Uterus (tissue), 4 donors: Measurements from ENCODE around the gene FABP7. TPM values are rescaled to one million over a fixed set of nuclear protein-coding genes. Genes with fewer than 3 reads are reported as not detected.

Experiments
- DNase-seq, 2 donors: peaks; one replicate each; pipeline ENCODE4 v3.0.0-alpha.2; 2019 to 2020
- H3K27ac ChIP-seq, 2 donors: fragments of 200-600 bp; sonication (generic); 1 replicate in 1 of 2; 2 replicates in 1 of 2; pipeline ENCODE4 v1.5.1; 2016 to 2018
- H3K27me3 ChIP-seq, 2 donors: fragments of 200-600 bp; sonication (generic); one replicate each; pipeline ENCODE4 v1.5.1; 2018 to 2019; ENCODE audit warnings: control low read depth in 1 of 2
- H3K36me3 ChIP-seq, 2 donors: fragments of 200-600 bp; sonication (generic); one replicate each; pipeline ENCODE4 v1.5.1; 2019; ENCODE audit warnings: control low read depth in 1 of 2
- H3K4me1 ChIP-seq, 2 donors: fragments of 200-600 bp; sonication (generic); one replicate each; pipeline ENCODE4 v1.5.1; 2018 to 2019; ENCODE audit warnings: control low read depth in 1 of 2
- H3K4me3 ChIP-seq, 2 donors: fragments of 200-600 bp; sonication (generic); 1 replicate in 1 of 2; 2 replicates in 1 of 2; pipeline ENCODE4 v1.5.1; 2018 to 2019; ENCODE audit warnings: mild to moderate bottlenecking in 1 of 2
- H3K9me3 ChIP-seq, 2 donors: fragments of 200-600 bp; sonication (generic); one replicate each; pipeline ENCODE4 v1.5.1; 2019; ENCODE audit warnings: control low read depth in 1 of 2
- POLR2A ChIP-seq, 2 donors: fragments of 450-650 bp; IDR thresholded peaks; one replicate each; pipeline ENCODE4 v1.6.1; 2016; ENCODE audit warnings: antibody characterized with exemption in 2 of 2, mild to moderate bottlenecking in 1 of 2, moderate library complexity in 1 of 2
- intact Hi-C: fragments of 100-400 bp; cut with DNase I; formaldehyde crosslinking; loops from one replicate; pipeline ENCODE4 v1.15.1; 2023; ENCODE audit warnings: low total_unique reads
- total RNA-seq, 4 donors: library from RNA; depleted of rRNA in 3 of 4; stranded (reverse); fragments of >200 nt in 3 of 4; gene quantifications; one replicate each; pipeline versions ENCODE4 v1.1.0 to v1.2.4, GENCODE V29; 2014 to 2023
- TF ChIP-seq, protein P1 (sequence below), 4 experiments: fragments of 200-600 bp in 2 of 4; fragments of 450-650 bp in 2 of 4; sonication (generic) in 2 of 4; IDR thresholded peaks; one replicate each; pipeline ENCODE4 v1.5.1; 2016 to 2019; ENCODE audit warnings: antibody characterized with exemption in 4 of 4, mild to moderate bottlenecking in 2 of 4, moderate library complexity in 1 of 4
- donor health status: DM: yes; HTN: yes; CAD: no.

FABP7 gene
- total RNA-seq, 4 donors from 2014 or later = 0.76 TPM; not detected in 3

DNA sequence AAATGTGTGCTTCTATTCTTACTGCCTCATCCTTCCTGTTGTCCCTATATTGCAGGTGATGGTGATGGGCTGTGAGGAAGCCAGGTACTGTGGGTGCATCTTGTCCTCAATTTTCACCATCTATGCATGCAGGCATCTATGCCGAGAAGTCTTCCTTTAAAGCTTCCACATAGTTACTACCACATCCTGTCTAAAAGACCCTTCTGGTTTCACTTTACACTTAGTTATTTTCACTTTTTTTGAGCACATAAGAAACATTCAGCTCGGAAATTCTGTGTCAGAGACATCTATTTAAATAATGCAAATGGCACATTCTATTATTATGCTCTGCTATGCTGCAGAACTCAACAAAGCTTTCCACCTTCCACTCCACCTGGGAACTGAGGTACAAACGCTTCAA, 28.2 kb upstream of the FABP7 start:
- Histone ChIP-seq H3K9me3 (no peaks in the 10 kb centered on the region), H3K4me1 (no peaks in the 10 kb centered on the region), H3K4me3 (no peak overlapping the region), H3K27ac (no peak overlapping the region), H3K27me3 (no peaks in the 10 kb centered on the region), H3K36me3 (no peaks in the 10 kb centered on the region)
- intact Hi-C loops = no loop called here
- DNase-seq = no peak
- no peak for TF ChIP-seq POLR2A (IDR thresholded peaks at IDR 0.05)
- TF ChIP-seq, protein P1, sequence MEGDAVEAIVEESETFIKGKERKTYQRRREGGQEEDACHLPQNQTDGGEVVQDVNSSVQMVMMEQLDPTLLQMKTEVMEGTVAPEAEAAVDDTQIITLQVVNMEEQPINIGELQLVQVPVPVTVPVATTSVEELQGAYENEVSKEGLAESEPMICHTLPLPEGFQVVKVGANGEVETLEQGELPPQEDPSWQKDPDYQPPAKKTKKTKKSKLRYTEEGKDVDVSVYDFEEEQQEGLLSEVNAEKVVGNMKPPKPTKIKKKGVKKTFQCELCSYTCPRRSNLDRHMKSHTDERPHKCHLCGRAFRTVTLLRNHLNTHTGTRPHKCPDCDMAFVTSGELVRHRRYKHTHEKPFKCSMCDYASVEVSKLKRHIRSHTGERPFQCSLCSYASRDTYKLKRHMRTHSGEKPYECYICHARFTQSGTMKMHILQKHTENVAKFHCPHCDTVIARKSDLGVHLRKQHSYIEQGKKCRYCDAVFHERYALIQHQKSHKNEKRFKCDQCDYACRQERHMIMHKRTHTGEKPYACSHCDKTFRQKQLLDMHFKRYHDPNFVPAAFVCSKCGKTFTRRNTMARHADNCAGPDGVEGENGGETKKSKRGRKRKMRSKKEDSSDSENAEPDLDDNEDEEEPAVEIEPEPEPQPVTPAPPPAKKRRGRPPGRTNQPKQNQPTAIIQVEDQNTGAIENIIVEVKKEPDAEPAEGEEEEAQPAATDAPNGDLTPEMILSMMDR (IDR thresholded peaks at IDR 0.05) = no peak

DNA sequence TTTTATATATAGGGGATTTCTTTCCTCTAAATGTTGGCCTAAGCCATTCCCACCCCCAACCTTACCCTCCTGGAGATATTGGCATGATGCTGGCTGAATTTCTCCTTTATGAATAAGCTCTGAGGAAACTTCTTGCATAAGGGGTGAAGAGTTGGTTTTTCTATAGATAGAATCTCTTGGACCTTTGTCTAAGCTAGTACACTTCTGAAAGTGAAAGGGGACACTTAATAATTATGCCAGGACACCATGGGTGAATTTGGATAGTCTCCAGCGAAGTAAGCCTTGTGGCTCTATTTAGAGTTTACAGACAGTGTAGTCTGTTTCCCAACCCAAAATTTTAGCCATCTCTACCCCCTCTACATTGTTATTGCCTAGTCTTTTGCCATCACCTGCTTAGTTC, 27.1 kb upstream of the FABP7 start:
- H3K4me3 ChIP-seq = no peak overlapping the region
- no peaks in the 10 kb centered on the region for H3K27me3 ChIP-seq
- no peak for DNase-seq
- no peaks in the 10 kb centered on the region for H3K4me1 ChIP-seq
- TF ChIP-seq, protein P1 (IDR thresholded peaks at IDR 0.05) = no peak
- TF ChIP-seq POLR2A (IDR thresholded peaks at IDR 0.05) = no peak
- intact Hi-C loops = no loop called here
- H3K27ac ChIP-seq = peak overlapping the region; percentile 40
- H3K9me3 ChIP-seq = no peaks in the 10 kb centered on the region
- no peaks in the 10 kb centered on the region for H3K36me3 ChIP-seq

DNA sequence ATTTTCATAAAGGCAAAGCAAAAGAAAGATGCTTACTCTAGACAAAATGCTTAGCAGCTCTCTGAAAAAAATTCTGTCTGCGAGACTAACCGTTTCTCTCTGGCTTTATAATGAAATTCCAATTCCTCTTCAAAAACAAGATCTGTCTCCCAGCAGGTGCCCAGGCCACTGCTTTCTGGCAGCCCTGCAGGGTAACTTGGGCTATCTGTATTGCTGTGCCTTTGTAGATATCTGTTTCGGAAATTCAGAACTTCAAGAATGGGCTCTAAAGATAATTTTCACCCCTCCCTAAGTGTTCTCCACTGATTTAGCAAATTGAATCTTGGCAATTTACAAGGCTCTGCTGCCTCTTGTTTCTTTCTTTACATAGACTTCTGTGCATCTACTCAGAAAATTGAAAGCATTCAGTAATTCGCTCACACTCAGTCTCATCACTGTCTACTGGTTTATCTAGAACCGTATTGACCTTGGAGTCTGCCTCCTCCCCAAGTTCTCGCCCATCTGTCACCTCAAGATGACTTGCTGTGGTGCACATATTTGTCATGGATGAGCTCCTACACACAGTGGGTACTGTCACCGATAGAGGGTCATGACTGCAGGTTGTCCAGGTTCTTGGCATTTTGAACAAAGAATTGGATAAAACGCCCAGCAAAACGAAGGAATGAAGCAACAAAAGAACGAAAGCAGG, 26.4 kb upstream of the FABP7 start:
- peak overlapping the region; percentile 40 for H3K27ac ChIP-seq

DNA sequence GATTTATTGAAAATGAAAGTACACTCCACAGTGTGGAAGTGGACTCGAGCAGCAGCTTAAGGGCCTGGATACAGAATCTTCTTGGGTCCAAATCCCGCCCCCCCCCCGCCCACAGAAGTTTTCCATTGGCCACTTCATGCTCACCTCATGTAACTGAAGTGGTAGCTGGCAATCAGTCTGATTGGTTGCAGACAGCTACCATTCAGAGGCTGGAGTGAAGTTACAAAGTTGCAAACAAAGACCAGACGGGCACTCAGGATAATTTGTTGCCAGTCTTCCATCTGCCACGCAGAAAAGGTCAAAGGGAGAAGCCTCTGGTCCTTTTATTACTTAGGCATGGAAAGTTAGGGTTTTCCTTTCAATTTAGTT, 25.8 kb upstream of the FABP7 start:
- Histone ChIP-seq H3K4me1 (no peaks in the 10 kb centered on the region), H3K27me3 (no peaks in the 10 kb centered on the region), H3K9me3 (no peaks in the 10 kb centered on the region), H3K4me3 (peak overlapping the region in 1 of 2 donors; percentile 13), H3K27ac (peak overlapping the region; percentile 36 to 40), H3K36me3 (no peaks in the 10 kb centered on the region)
- no peak for TF ChIP-seq POLR2A (IDR thresholded peaks at IDR 0.05)
- TF ChIP-seq, protein P1 (IDR thresholded peaks at IDR 0.05) = no peak
- no peak for DNase-seq
- intact Hi-C loops = no loop called here

More for the DNA sequence above, 26.4 kb upstream of the FABP7 start:
- TF ChIP-seq, protein P1 (IDR thresholded peaks at IDR 0.05) = no peak
- no peak for TF ChIP-seq POLR2A (IDR thresholded peaks at IDR 0.05)
- intact Hi-C loops = no loop called here
- Histone ChIP-seq H3K36me3 (no peaks in the 10 kb centered on the region), H3K4me1 (no peaks in the 10 kb centered on the region), H3K9me3 (no peaks in the 10 kb centered on the region), H3K4me3 (peak overlapping the region in 1 of 2 donors; percentile 13), H3K27me3 (no peaks in the 10 kb centered on the region)
- no peak for DNase-seq

DNA sequence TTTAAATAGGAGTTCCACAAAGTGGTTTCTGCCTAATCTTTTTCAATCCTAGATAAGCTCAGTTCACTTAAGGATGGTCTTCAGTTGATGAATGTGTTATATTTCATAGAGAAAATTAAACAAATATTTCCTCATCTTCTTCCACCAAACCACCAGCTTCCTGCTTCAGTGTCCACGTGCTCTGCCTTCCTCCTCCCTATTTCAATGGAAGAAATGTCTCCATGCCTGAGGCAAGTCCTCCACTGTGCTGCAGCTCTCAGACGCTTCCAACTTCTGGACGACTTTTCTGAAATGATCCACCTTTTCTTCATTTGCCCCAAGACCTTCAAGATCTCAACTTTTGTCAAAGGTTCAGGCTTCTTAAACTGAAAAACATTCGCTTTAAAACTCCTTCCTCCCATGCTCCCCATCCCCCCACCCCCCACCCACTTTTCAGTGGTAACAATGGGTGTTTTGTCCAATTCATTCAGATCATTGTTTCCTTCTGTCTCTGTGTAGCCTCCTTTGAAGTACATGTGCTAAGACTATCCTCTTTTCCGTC, 25.3 kb upstream of the FABP7 start:
- intact Hi-C loops = no loop called here
- TF ChIP-seq POLR2A (IDR thresholded peaks at IDR 0.05) = no peak
- TF ChIP-seq, protein P1 (IDR thresholded peaks at IDR 0.05) = no peak
- H3K27ac ChIP-seq = peak overlapping the region; percentile 36 to 40
- DNase-seq = no peak
- no peaks in the 10 kb centered on the region for H3K4me1 ChIP-seq
- no peaks in the 10 kb centered on the region for H3K9me3 ChIP-seq
- no peaks in the 10 kb centered on the region for H3K36me3 ChIP-seq
- H3K27me3 ChIP-seq = no peaks in the 10 kb centered on the region
- H3K4me3 ChIP-seq = no peak overlapping the region
